ENCODE data around the gene NFE2L2. TPM values are rescaled to one million over a fixed set of nuclear protein-coding genes. Genes with fewer than 3 reads are reported as not detected.
A peak's percentile ranks its signal among the peaks of the same experiment; 100 is the strongest.

Gene NFE2L2
- polyA plus RNA-seq, 6 donors from 2014 or later: 45.9 to 60.4 (median 54.7) TPM

DNA sequence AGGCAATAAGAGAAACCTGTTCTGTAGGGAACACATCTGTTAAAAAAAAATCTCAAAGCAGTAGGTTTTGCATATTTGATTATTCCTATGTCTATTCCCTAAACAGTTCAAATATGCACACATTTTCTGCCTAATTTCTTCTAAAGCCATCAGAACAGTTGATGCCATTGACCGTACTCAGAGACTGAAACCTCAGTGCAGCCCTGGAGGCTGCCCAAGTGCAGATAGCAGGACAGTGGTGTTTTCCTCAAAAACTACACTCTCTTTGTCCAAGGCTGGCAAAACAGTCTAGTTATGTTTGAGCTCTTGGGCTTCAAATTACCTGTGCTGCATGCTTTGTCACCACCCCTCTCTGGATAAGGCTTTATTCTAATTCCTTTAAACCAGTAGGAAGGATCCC is 23.3 kb upstream of the NFE2L2 start:
- Mint-ChIP-seq H3K4me1 (peaks cover 17 to 18% (median 17%) of the 10 kb centered on the region in 3 donors), H3K36me3 (no peaks in the 10 kb centered on the region), H3K27me3 (no peaks in the 10 kb centered on the region), H3K27ac (no peak overlapping the region), H3K4me3 (no peak overlapping the region), H3K9me3 (no peaks in the 10 kb centered on the region)
- DNase-seq (no peak), ATAC-seq (ENCODE audit: low read depth in 2 of 2) (no peak)

- Mint-ChIP-seq H3K9me3 (no peaks in the 10 kb centered on the region), H3K36me3 (no peaks in the 10 kb centered on the region), H3K27ac (peak overlapping the region in 1 of 6 donors; percentile 5), H3K4me1 (peaks cover 26 to 35% (median 27%) of the 10 kb centered on the region in 3 donors), H3K27me3 (no peaks in the 10 kb centered on the region), H3K4me3 (no peak overlapping the region)
- DNase-seq (no peak), ATAC-seq (ENCODE audit: low read depth in 2 of 2) (no peak)
Measured at GRCh38 chr2:177285892-177286715, 21.6 kb upstream of the NFE2L2 start.

DNA sequence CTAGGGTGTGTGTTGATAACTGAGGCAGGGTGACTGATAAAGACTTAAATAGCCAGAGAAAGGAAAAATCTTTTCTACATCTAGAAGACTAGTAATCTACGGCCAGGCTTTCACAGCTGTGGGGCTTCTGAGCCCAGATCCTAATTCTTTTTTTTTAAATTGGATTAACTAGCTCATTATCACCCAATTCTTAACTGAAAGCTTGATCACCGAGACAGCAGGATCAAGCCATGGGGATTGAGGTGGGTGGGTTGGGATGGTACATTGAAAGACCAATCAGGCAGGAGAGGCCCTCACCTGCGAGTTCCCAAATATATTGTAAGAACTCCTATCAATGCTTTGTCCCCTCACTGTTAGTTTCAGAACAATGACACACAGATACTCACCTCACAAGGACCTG is 20.0 kb upstream of the NFE2L2 start:
- H3K9me3 Mint-ChIP-seq: no peaks in the 10 kb centered on the region
- no peaks in the 10 kb centered on the region for H3K27me3 Mint-ChIP-seq
- DNase-seq: no peak
- ATAC-seq (ENCODE audit: low read depth in 2 of 2): no peak
- no peaks in the 10 kb centered on the region for H3K36me3 Mint-ChIP-seq
- no peak overlapping the region for H3K4me3 Mint-ChIP-seq
- H3K4me1 Mint-ChIP-seq: peaks cover 11 to 27% (median 19%) of the 10 kb centered on the region in 3 donors
- peak overlapping the region in 1 of 6 donors; percentile 15 for H3K27ac Mint-ChIP-seq

DNA sequence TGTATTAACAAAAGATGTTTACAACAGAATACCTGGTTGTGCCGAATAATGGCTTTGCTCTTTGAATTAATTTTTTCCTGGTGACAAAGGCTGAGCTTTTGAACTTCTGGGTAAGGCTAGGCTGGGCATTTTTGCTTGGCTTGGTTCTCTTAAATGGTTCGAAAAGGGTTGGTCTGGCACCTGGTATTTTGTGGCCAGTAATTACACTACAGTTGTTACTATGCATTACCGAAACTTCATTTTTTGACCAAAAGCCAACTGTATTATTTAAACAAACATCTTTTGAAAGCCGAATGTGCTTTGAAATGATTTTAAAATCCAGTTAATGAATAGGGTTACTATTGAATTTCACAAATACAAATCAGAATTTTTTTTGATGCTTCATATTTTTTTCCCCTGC is 19.4 kb upstream of the NFE2L2 start:
- H3K4me1 Mint-ChIP-seq: peaks cover 11 to 27% (median 15%) of the 10 kb centered on the region in 3 donors
- no peak overlapping the region for H3K4me3 Mint-ChIP-seq
- DNase-seq (no peak), ATAC-seq (ENCODE audit: low read depth in 2 of 2) (no peak)
- no peaks in the 10 kb centered on the region for H3K27me3 Mint-ChIP-seq
- H3K36me3 Mint-ChIP-seq: no peaks in the 10 kb centered on the region
- no peaks in the 10 kb centered on the region for H3K9me3 Mint-ChIP-seq
- no peak overlapping the region for H3K27ac Mint-ChIP-seq

DNA sequence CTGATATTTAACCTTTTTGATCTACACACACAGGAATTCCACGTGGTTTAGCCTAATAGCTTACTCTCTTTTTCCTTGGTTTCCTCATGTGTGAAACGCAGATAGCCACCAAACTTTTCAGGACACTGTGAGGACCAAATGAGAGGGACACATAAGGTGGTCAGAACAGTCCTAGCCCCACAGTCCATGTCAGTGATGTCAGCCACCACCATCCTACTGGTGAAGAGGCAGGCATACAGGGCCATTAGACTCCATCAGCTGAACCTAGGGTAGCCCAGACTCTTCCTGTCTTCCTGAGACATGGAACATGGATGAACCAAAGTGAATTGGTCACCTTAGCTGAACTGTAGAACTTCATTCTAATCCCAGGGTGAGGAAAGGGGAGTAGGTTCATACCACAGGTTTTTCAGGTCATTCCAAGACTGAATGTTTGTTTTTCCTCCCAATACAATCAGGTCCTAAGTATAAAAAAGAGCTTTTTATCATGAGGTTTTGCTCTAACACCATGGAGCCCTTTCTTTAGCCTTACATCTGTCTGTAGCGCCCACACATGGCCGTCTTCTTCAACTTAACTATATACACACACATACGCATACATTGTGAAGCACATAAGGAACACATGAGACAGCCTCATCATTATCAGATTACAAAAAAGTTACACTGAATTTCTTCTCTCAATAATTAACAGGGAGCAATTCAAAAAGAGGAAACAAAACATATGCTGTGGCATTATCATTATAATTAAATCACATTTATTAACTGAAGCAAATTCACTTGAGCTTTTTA is 18.5 kb upstream of the NFE2L2 start:
- Mint-ChIP-seq H3K27ac (peak overlapping the region in 2 of 6 donors; percentile 12 to 64), H3K4me3 (no peak overlapping the region), H3K9me3 (no peaks in the 10 kb centered on the region), H3K27me3 (no peaks in the 10 kb centered on the region), H3K4me1 (peaks cover 11 to 27% (median 15%) of the 10 kb centered on the region in 3 donors), H3K36me3 (no peaks in the 10 kb centered on the region)
- DNase-seq (no peak), ATAC-seq (ENCODE audit: low read depth in 2 of 2) (peak in 1 of 2 donors; percentile 17)

GRCh38 chr2:177282181-177282641 is 17.7 kb upstream of the NFE2L2 start:
- H3K27me3 Mint-ChIP-seq: no peaks in the 10 kb centered on the region
- H3K36me3 Mint-ChIP-seq: no peaks in the 10 kb centered on the region
- H3K9me3 Mint-ChIP-seq: no peaks in the 10 kb centered on the region
- no peak for ATAC-seq (ENCODE audit: low read depth in 2 of 2)
- no peak for DNase-seq
- peaks cover 11 to 27% (median 15%) of the 10 kb centered on the region in 3 donors for H3K4me1 Mint-ChIP-seq
- H3K27ac Mint-ChIP-seq: no peak overlapping the region
- no peak overlapping the region for H3K4me3 Mint-ChIP-seq

GRCh38 chr2:177281400-177282180 is 17.1 kb upstream of the NFE2L2 start:
- ATAC-seq (ENCODE audit: low read depth in 2 of 2) (peak; percentile 85 to 90), DNase-seq (peak; percentile 18)
- H3K4me3 Mint-ChIP-seq: no peak overlapping the region

GRCh38 chr2:177279847-177280246 is 15.3 kb upstream of the NFE2L2 start:
- no peak overlapping the region for H3K27ac Mint-ChIP-seq
- H3K4me1 Mint-ChIP-seq: peaks cover 11 to 27% (median 15%) of the 10 kb centered on the region in 3 donors
- H3K4me3 Mint-ChIP-seq: no peak overlapping the region
- no peaks in the 10 kb centered on the region for H3K27me3 Mint-ChIP-seq
- H3K9me3 Mint-ChIP-seq: no peaks in the 10 kb centered on the region
- DNase-seq: no peak
- no peaks in the 10 kb centered on the region for H3K36me3 Mint-ChIP-seq
- ATAC-seq (ENCODE audit: low read depth in 2 of 2): no peak

More at GRCh38 chr2:177281400-177282180, 17.1 kb upstream of the NFE2L2 start:
- peaks cover 11 to 27% (median 15%) of the 10 kb centered on the region in 3 donors for H3K4me1 Mint-ChIP-seq
- no peaks in the 10 kb centered on the region for H3K9me3 Mint-ChIP-seq
- H3K36me3 Mint-ChIP-seq: no peaks in the 10 kb centered on the region
- no peak overlapping the region for H3K27ac Mint-ChIP-seq
- no peaks in the 10 kb centered on the region for H3K27me3 Mint-ChIP-seq

DNA sequence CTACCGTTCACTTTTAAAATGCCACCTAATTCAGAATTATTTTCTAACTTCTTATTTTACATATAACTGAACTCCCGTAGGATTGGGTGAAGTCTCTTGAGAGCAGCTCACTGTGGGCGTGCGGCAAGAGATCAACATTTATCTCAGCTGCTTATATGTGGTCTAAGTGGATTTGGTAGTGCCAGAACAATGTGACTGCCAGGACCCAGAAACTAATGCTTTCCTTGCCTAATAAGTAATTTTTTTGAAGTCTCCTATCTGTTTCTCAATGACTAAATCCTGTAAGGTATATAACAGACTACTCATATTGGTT is 11.2 kb upstream of the NFE2L2 start:
- Mint-ChIP-seq H3K4me1 (no peaks in the 10 kb centered on the region), H3K4me3 (no peak overlapping the region), H3K36me3 (no peaks in the 10 kb centered on the region), H3K9me3 (no peaks in the 10 kb centered on the region), H3K27ac (no peak overlapping the region), H3K27me3 (no peaks in the 10 kb centered on the region)
- DNase-seq (no peak), ATAC-seq (ENCODE audit: low read depth in 2 of 2) (no peak)

- no peak for DNase-seq
Measured at GRCh38 chr2:177275040-177275742, 10.7 kb upstream of the NFE2L2 start.

DNA sequence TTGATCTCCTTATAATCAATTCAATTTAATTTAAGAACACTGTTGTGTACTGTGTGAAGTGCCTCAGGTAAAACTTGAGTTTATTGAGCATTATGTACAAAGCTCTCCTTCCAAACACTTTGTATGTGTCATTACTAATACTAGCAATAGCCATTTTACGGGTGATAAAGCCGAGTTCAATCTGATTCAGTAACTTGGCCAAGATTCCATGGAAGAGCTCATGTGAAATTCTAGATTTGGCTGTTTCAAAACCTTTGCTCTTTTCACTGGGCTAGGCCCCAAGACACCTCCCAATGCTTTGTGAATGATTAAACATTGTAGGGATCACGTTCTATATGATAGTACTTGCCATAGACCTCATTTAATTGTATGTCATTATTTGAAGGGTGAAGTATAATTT is 8.9 kb upstream of the NFE2L2 start:
- Mint-ChIP-seq H3K36me3 (no peaks in the 10 kb centered on the region), H3K4me1 (no peaks in the 10 kb centered on the region), H3K27ac (no peak overlapping the region), H3K27me3 (no peaks in the 10 kb centered on the region), H3K9me3 (no peaks in the 10 kb centered on the region), H3K4me3 (no peak overlapping the region)
- DNase-seq (no peak), ATAC-seq (ENCODE audit: low read depth in 2 of 2) (no peak)

More at GRCh38 chr2:177275040-177275742, 10.7 kb upstream of the NFE2L2 start:
- Mint-ChIP-seq H3K27ac (no peak overlapping the region), H3K4me3 (no peak overlapping the region), H3K9me3 (no peaks in the 10 kb centered on the region), H3K27me3 (no peaks in the 10 kb centered on the region), H3K36me3 (no peaks in the 10 kb centered on the region), H3K4me1 (no peaks in the 10 kb centered on the region)
- no peak for ATAC-seq (ENCODE audit: low read depth in 2 of 2)

DNA sequence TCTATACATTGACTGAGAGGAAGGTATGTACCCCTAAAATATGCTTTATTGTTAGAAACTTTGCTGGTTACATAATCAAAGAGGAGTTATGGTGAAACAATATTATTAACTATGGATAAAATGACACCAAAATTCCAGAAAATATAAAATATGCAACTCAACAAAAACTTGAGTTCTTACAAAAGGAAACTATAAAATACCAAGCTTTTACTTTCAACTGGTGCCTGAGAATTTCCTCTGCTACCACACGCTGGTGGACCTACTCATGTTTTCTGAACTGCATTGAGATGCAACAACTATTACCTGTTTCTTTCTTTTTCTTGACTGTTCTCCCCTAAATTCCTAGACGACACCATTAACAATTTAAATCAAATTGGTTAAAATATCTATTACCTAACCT is 8.2 kb upstream of the NFE2L2 start:
- Mint-ChIP-seq H3K27me3 (no peaks in the 10 kb centered on the region), H3K36me3 (no peaks in the 10 kb centered on the region), H3K9me3 (no peaks in the 10 kb centered on the region), H3K27ac (no peak overlapping the region), H3K4me3 (no peak overlapping the region), H3K4me1 (no peaks in the 10 kb centered on the region)
- DNase-seq (no peak), ATAC-seq (ENCODE audit: low read depth in 2 of 2) (no peak)
